Measurements from ENCODE around the gene IFNA7. TPM values are rescaled to one million over a fixed set of nuclear protein-coding genes. Genes with fewer than 3 reads are reported as not detected.
"Not testable (repeated sequence)": the region's sequence is repeated elsewhere in the genome, so short reads cannot be mapped to it uniquely, and the experiment has no call there.

The IFNA7 gene
- total RNA-seq, 1 experiment from 2014 or later: not detected

GRCh38 chr9:21233258-21233657, 31.3 kb upstream of the IFNA7 start:
- peaks cover 2% of the 10 kb centered on the region for H3K27me3 ChIP-seq (replicated peaks; ENCODE audit: insufficient read depth, low read depth, low read length, poor library complexity)
- no peak overlapping the region for H3K4me3 ChIP-seq (ENCODE audit: low read depth, low read length, poor library complexity, severe bottlenecking)
- no peaks in the 10 kb centered on the region for H3K4me1 ChIP-seq (ENCODE audit: insufficient read depth, low read length, poor library complexity, severe bottlenecking)
- TF ChIP-seq EZH2 (IDR thresholded peaks at IDR 0.05; ENCODE audit: borderline replicate concordance, low read depth, low read length, poor library complexity, severe bottlenecking): no peak
- CTCF ChIA-PET: no interaction called here
- intact Hi-C loops (cut with micrococcal nuclease; ENCODE audit: unreplicated experiment): no loop called here
- H3K27ac ChIP-seq (ENCODE audit: low read depth, low read length, poor library complexity, severe bottlenecking): no peak overlapping the region
- no peaks in the 10 kb centered on the region for H3K9me3 ChIP-seq (ENCODE audit: low read depth, low read length, poor library complexity, severe bottlenecking)
- BruUV-seq (replicated peaks): no TSS peak
- DNase-seq (ENCODE audit: low spot score): no peak
- POLR2A ChIA-PET (ENCODE audit: low non-redundant PET): no interaction called here
- no peaks in the 10 kb centered on the region for H3K36me3 ChIP-seq (ENCODE audit: insufficient read depth, low read length, poor library complexity, severe bottlenecking)

GRCh38 chr9:21228122-21228521, 26.1 kb upstream of the IFNA7 start, which contains the start of gene IFNA17:
Gene IFNA17, minus strand, starts transcription at chr9:21228222. Its CDS starts 49 bp downstream, at chr9:21228173.
- no peak for TF ChIP-seq EZH2 (IDR thresholded peaks at IDR 0.05; ENCODE audit: borderline replicate concordance, low read depth, low read length, poor library complexity, severe bottlenecking)
- TF ChIP-seq, protein P1, sequence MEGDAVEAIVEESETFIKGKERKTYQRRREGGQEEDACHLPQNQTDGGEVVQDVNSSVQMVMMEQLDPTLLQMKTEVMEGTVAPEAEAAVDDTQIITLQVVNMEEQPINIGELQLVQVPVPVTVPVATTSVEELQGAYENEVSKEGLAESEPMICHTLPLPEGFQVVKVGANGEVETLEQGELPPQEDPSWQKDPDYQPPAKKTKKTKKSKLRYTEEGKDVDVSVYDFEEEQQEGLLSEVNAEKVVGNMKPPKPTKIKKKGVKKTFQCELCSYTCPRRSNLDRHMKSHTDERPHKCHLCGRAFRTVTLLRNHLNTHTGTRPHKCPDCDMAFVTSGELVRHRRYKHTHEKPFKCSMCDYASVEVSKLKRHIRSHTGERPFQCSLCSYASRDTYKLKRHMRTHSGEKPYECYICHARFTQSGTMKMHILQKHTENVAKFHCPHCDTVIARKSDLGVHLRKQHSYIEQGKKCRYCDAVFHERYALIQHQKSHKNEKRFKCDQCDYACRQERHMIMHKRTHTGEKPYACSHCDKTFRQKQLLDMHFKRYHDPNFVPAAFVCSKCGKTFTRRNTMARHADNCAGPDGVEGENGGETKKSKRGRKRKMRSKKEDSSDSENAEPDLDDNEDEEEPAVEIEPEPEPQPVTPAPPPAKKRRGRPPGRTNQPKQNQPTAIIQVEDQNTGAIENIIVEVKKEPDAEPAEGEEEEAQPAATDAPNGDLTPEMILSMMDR (conservative IDR thresholded peaks at IDR 0.05; ENCODE audit: low read depth, low read length): no peak
- ChIA-PET POLR2A (ENCODE audit: low non-redundant PET) (no interaction called here), CTCF (no interaction called here)
- Histone ChIP-seq H3K27me3 (replicated peaks; ENCODE audit: insufficient read depth, low read depth, low read length, poor library complexity) (no peaks in the 10 kb centered on the region), H3K4me1 (ENCODE audit: insufficient read depth, low read length, poor library complexity, severe bottlenecking) (no peaks in the 10 kb centered on the region), H3K36me3 (ENCODE audit: insufficient read depth, low read length, poor library complexity, severe bottlenecking) (no peaks in the 10 kb centered on the region), H3K9me3 (ENCODE audit: low read depth, low read length, poor library complexity, severe bottlenecking) (no peaks in the 10 kb centered on the region), H3K27ac (ENCODE audit: low read depth, low read length, poor library complexity, severe bottlenecking) (no peak within 1 kb of the TSS), H3K4me3 (ENCODE audit: low read depth, low read length, poor library complexity, severe bottlenecking) (no peak within 1 kb of the TSS)
- no peak for DNase-seq (ENCODE audit: low spot score)
- intact Hi-C loops (cut with micrococcal nuclease; ENCODE audit: unreplicated experiment): no loop called here
- BruUV-seq (replicated peaks): no TSS peak

GRCh38 chr9:21217211-21217610, 15.2 kb upstream of the IFNA7 start, which contains the start of gene IFNA16:
Gene IFNA16, minus strand, starts transcription at chr9:21217311. Its CDS starts 6 bp downstream, at chr9:21217305.
- POLR2A ChIA-PET (ENCODE audit: low non-redundant PET); CTCF ChIA-PET; H3K4me3 ChIP-seq (ENCODE audit: low read depth, low read length, poor library complexity, severe bottlenecking); DNase-seq (ENCODE audit: low spot score); H3K27me3 ChIP-seq (replicated peaks; ENCODE audit: insufficient read depth, low read depth, low read length, poor library complexity); H3K4me1 ChIP-seq (ENCODE audit: insufficient read depth, low read length, poor library complexity, severe bottlenecking); H3K36me3 ChIP-seq (ENCODE audit: insufficient read depth, low read length, poor library complexity, severe bottlenecking); H3K9me3 ChIP-seq (ENCODE audit: low read depth, low read length, poor library complexity, severe bottlenecking); H3K27ac ChIP-seq (ENCODE audit: low read depth, low read length, poor library complexity, severe bottlenecking); intact Hi-C loops (cut with micrococcal nuclease; ENCODE audit: unreplicated experiment); BruUV-seq (replicated peaks): not testable (repeated sequence)

- intact Hi-C loops (cut with micrococcal nuclease; ENCODE audit: unreplicated experiment): loop anchor here (1.0 kb wide), 1 partner anchor 18 kb away; no protein-coding TSS in a partner anchor
- DNase-seq (ENCODE audit: low spot score); H3K27me3 ChIP-seq (replicated peaks; ENCODE audit: insufficient read depth, low read depth, low read length, poor library complexity); H3K9me3 ChIP-seq (ENCODE audit: low read depth, low read length, poor library complexity, severe bottlenecking); H3K4me3 ChIP-seq (ENCODE audit: low read depth, low read length, poor library complexity, severe bottlenecking); H3K36me3 ChIP-seq (ENCODE audit: insufficient read depth, low read length, poor library complexity, severe bottlenecking); H3K4me1 ChIP-seq (ENCODE audit: insufficient read depth, low read length, poor library complexity, severe bottlenecking); POLR2A ChIA-PET (ENCODE audit: low non-redundant PET); H3K27ac ChIP-seq (ENCODE audit: low read depth, low read length, poor library complexity, severe bottlenecking); BruUV-seq (replicated peaks); CTCF ChIA-PET: not testable (repeated sequence)
Observed at GRCh38 chr9:21213411-21214326, 11.7 kb upstream of the IFNA7 start.

DNA sequence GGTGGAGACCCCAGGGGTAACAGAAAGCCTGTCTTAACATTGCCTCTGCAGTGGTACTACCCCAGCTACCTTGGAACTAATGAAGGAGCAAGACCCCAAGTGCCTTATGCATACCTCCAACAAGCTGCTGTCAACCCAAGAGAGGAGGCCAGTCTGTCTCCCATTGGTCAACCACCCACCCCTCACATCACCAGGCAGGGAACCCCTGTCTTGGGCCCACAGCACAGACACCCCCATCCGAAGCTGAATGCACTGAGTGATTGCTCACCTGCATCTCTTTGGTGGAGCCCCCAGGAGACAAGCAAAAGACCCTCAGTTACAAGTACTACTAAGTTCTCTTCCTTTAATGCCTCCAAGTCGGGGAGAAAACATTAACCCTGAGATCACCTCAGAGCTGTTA, 10.2 kb upstream of the IFNA7 start:
- POLR2A ChIA-PET (ENCODE audit: low non-redundant PET); H3K27me3 ChIP-seq (replicated peaks; ENCODE audit: insufficient read depth, low read depth, low read length, poor library complexity); H3K4me1 ChIP-seq (ENCODE audit: insufficient read depth, low read length, poor library complexity, severe bottlenecking); H3K36me3 ChIP-seq (ENCODE audit: insufficient read depth, low read length, poor library complexity, severe bottlenecking); CTCF ChIA-PET; BruUV-seq (replicated peaks); intact Hi-C loops (cut with micrococcal nuclease; ENCODE audit: unreplicated experiment); H3K27ac ChIP-seq (ENCODE audit: low read depth, low read length, poor library complexity, severe bottlenecking); DNase-seq (ENCODE audit: low spot score); H3K9me3 ChIP-seq (ENCODE audit: low read depth, low read length, poor library complexity, severe bottlenecking); H3K4me3 ChIP-seq (ENCODE audit: low read depth, low read length, poor library complexity, severe bottlenecking): not testable (repeated sequence)

DNA sequence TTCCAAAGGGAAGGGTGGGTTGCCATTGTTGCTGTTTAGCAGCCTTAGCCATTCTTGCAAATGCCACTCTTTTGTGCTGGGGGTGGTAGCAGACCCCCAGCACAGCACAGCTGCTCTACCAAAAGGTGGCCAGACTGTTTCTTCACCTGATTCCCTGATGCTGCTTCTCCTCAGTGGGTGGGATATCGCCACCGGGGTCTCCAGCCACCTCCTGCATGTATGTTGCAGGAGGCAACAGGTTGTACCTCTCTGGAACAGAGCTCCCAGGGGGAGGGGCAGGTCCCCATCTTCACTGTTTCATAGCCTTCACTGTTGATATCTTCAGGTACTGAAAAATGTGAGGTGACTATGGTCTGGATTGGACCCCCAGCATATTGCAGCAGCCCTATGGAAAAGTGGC, 8.8 kb upstream of the IFNA7 start:
- H3K9me3 ChIP-seq (ENCODE audit: low read depth, low read length, poor library complexity, severe bottlenecking); POLR2A ChIA-PET (ENCODE audit: low non-redundant PET); BruUV-seq (replicated peaks); H3K4me1 ChIP-seq (ENCODE audit: insufficient read depth, low read length, poor library complexity, severe bottlenecking); H3K4me3 ChIP-seq (ENCODE audit: low read depth, low read length, poor library complexity, severe bottlenecking); DNase-seq (ENCODE audit: low spot score); H3K27me3 ChIP-seq (replicated peaks; ENCODE audit: insufficient read depth, low read depth, low read length, poor library complexity); H3K27ac ChIP-seq (ENCODE audit: low read depth, low read length, poor library complexity, severe bottlenecking); H3K36me3 ChIP-seq (ENCODE audit: insufficient read depth, low read length, poor library complexity, severe bottlenecking); CTCF ChIA-PET; intact Hi-C loops (cut with micrococcal nuclease; ENCODE audit: unreplicated experiment): not testable (repeated sequence)

Measured in A673 (cell line).